ENCODE results near the gene ARHGAP25. TPM values are rescaled to one million over a fixed set of nuclear protein-coding genes. Genes with fewer than 3 reads are reported as not detected.

ARHGAP25 gene
- total RNA-seq, 6 donors from 2014 or later: 13.2 to 36.1 (median 26.3) TPM

DNA sequence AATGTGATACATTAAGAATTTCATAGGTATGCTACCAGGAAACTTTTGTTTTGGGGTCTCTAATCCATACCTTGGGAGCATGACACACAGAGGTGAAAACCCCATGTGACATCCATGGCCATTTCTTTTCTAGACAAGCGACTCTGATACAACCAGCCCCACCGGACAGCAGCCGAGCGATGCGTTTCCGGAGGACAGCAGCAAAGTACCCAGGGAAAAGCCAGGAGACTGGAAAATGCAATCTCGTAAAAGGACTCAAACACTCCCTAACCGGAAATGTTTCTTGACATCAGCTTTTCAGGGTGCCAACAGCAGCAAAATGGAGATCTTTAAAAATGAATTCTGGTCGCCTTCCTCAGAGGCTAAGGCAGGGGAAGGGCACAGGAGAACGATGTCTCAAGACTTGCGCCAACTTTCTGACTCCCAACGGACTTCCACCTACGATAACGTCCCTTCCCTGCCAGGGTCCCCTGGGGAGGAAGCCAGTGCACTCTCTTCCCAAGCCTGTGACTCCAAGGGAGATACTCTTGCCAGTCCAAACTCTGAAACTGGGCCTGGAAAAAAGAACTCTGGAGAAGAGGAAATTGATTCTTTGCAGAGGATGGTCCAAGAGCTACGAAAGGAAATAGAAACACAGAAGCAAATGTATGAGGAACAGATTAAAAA lies 87.7 kb downstream of the ARHGAP25 start:
- Histone ChIP-seq H3K4me3 (no peak overlapping the region), H3K9me3 (no peaks in the 10 kb centered on the region), H3K4me1 (no peaks in the 10 kb centered on the region), H3K27ac (no peak overlapping the region), H3K27me3 (no peaks in the 10 kb centered on the region), H3K36me3 (peaks cover 8 to 90% (median 32%) of the 10 kb centered on the region in 4 donors)
- WGBS, 2 donors: 87 to 97% methylated on average over 15 of the region's 15 CpGs
- DNase-seq: no peak
- TF ChIP-seq EP300 (IDR thresholded peaks at IDR 0.05) (no peak), POLR2A (IDR thresholded peaks at IDR 0.05) (no peak), POLR2AphosphoS5 (IDR thresholded peaks at IDR 0.05) (no peak)
- TF ChIP-seq, protein P1, sequence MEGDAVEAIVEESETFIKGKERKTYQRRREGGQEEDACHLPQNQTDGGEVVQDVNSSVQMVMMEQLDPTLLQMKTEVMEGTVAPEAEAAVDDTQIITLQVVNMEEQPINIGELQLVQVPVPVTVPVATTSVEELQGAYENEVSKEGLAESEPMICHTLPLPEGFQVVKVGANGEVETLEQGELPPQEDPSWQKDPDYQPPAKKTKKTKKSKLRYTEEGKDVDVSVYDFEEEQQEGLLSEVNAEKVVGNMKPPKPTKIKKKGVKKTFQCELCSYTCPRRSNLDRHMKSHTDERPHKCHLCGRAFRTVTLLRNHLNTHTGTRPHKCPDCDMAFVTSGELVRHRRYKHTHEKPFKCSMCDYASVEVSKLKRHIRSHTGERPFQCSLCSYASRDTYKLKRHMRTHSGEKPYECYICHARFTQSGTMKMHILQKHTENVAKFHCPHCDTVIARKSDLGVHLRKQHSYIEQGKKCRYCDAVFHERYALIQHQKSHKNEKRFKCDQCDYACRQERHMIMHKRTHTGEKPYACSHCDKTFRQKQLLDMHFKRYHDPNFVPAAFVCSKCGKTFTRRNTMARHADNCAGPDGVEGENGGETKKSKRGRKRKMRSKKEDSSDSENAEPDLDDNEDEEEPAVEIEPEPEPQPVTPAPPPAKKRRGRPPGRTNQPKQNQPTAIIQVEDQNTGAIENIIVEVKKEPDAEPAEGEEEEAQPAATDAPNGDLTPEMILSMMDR (IDR thresholded peaks at IDR 0.05): no peak
- ATAC-seq (ENCODE audit: low FRiP score in 2 of 2): no peak

DNA sequence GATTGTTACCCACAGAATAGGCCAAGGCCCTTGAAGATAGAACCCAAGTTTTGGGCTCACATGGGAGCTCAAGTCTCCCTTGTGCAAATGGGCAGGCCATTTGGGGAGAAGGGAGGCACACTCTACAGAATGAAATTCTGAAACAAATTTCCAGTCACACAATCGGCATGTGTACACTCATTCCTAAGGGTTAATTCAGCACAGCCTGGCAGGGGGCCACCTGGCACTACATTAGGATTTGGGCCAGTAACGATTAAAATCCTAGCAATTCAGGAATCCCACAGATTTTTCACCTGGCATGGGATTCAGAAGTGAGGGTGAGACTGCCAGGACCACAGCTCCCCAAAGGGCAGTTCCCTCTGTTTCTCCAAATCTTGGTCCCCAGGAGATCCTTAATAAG lies 90.2 kb downstream of the ARHGAP25 start:
- H3K4me1 ChIP-seq: peaks cover 20 to 22% (median 21%) of the 10 kb centered on the region in 4 donors
- no peak overlapping the region for H3K4me3 ChIP-seq
- H3K27me3 ChIP-seq: no peaks in the 10 kb centered on the region
- ATAC-seq (ENCODE audit: low FRiP score in 2 of 2): no peak
- no peak overlapping the region for H3K27ac ChIP-seq
- TF ChIP-seq, protein P1 (IDR thresholded peaks at IDR 0.05): no peak
- TF ChIP-seq EP300 (IDR thresholded peaks at IDR 0.05): no peak
- no peak for TF ChIP-seq POLR2AphosphoS5 (IDR thresholded peaks at IDR 0.05)
- TF ChIP-seq POLR2A (IDR thresholded peaks at IDR 0.05): no peak
- no peak for DNase-seq
- 53 to 67% methylated on average over 2 of the region's 2 CpGs for WGBS, 2 donors
- H3K9me3 ChIP-seq: no peaks in the 10 kb centered on the region
- H3K36me3 ChIP-seq: peaks cover 4 to 65% (median 20%) of the 10 kb centered on the region in 4 donors

DNA sequence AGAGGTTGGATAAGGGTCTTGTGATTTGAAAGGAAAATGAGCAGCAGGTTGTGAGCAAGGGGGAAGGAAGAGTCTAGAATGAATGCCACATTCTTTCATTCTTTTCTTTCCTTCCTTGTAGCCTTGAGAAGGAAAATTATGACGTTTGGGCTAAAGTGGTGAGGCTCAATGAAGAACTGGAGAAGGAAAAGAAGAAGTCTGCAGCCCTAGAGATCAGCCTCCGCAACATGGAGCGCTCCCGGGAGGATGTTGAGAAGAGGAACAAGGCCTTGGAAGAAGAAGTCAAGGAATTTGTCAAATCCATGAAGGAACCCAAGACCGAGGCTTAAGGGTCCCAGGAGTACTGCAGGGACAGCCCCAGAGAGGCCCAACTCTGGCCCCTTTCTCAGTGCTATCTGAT lies 91.3 kb downstream of the ARHGAP25 start:
- TF ChIP-seq POLR2A (IDR thresholded peaks at IDR 0.05): no peak
- no peak for TF ChIP-seq POLR2AphosphoS5 (IDR thresholded peaks at IDR 0.05)
- TF ChIP-seq, protein P1 (IDR thresholded peaks at IDR 0.05): no peak
- no peak for TF ChIP-seq EP300 (IDR thresholded peaks at IDR 0.05)
- peaks cover 4 to 56% (median 20%) of the 10 kb centered on the region in 4 donors for H3K36me3 ChIP-seq
- DNase-seq (no peak), ATAC-seq (ENCODE audit: low FRiP score in 2 of 2) (no peak)
- H3K27me3 ChIP-seq: no peaks in the 10 kb centered on the region
- WGBS, 2 donors: 73 to 77% methylated on average over 5 of the region's 5 CpGs
- no peak overlapping the region for H3K27ac ChIP-seq
- no peak overlapping the region for H3K4me3 ChIP-seq
- no peaks in the 10 kb centered on the region for H3K9me3 ChIP-seq
- H3K4me1 ChIP-seq: peaks cover 29 to 33% (median 31%) of the 10 kb centered on the region in 4 donors

DNA sequence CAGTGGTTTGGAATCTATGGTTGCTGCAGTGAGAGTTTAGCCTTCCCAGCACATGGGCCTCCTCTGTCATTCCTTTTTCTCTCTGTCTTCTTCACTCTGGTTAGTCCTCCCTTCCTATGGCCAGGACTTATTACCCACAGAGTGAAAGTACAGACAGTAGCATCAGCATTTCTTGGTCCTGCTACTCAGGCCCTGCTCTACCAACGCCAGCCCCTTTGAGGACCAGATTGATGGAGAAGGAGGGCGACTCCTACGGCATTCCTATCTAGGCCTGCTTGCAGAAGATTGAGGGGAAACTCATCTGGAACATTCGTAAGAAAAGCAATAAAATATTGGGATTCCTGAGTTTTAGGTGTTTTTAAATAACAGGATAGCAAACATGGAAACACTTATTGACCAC lies 93.1 kb downstream of the ARHGAP25 start:
- WGBS, 2 donors: 98 to 99% methylated on average over 4 of the region's 4 CpGs
- H3K36me3 ChIP-seq: peaks cover 0 to 40% (median 12%) of the 10 kb centered on the region in 4 donors
- no peaks in the 10 kb centered on the region for H3K9me3 ChIP-seq
- no peak overlapping the region for H3K4me3 ChIP-seq
- H3K27ac ChIP-seq: peak overlapping the region in 3 of 4 donors; percentile 69 to 87 (median 86)
- no peaks in the 10 kb centered on the region for H3K27me3 ChIP-seq
- DNase-seq: no peak
- TF ChIP-seq, protein P1 (IDR thresholded peaks at IDR 0.05): no peak
- TF ChIP-seq EP300 (IDR thresholded peaks at IDR 0.05) (no peak), POLR2AphosphoS5 (IDR thresholded peaks at IDR 0.05) (no peak), POLR2A (IDR thresholded peaks at IDR 0.05) (no peak)
- no peak for ATAC-seq (ENCODE audit: low FRiP score in 2 of 2)
- peaks cover 46 to 49% (median 48%) of the 10 kb centered on the region in 4 donors for H3K4me1 ChIP-seq

Data from upper lobe of left lung (tissue), 6 donors.